Measurements from ENCODE around the gene CYB561D2.

CYB561D2 gene

GRCh38 chr3:50341996-50342650, 8.5 kb upstream of the CYB561D2 start:
- DNase-seq, result no peak

DNA sequence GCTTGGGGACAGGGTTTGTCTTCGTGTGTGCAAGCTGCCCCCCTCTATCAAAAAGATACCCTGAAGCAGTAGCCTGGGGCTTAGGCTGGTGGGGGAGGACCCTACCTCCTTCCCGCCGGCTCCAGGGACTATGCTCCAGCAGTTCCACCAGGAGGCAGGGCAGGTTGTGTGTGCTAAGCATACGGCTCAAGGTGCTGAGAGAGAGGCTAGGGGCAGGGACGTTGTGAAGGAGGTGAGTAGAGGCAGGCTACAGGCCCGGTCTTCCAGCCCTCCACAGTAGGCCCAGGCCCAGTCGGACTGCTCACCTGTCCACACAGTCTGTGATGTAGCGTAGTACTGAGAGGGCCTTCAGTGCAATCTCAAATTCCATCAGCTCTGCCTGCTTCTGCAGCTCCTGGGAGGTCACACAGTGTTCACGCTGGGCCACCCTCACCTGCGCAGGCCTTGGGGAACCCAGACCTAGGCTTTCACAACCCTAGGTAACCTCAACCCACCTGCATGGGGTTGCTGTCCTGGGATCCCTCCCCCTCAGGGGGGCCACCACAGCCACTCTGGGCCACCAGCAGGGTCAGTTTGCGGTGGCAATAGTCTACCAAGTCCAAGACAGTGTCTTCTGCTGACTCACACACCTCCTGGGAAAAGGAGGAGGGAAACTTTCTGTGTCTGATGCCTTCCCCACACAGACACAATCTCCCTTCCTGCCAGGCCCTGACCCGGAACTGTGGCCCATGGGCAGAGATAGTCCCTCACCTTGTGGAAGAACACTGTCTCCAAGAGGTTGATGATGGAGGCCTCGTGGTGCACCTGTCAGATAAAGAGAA, 7.6 kb upstream of the CYB561D2 start:
- DNase-seq, result no peak

DNA sequence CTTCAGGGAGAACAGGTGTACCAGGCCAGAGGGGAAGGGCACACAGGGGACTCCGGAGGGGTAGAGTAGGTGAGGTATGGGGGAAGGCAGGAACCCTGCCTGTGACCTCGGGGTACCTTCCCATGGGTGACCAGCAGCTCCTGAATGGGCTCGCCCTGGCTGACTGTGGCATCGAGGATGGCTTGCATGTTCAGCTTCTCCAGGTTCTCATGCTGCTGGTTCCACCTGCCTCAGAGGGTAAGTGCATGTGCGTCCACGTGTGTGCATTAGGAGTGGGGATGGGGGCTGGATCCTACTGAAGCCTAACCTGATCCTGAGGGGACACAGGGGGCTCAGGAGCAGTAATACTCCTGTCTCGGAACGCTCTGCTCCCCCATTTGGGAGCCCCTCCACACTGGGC, 5.7 kb upstream of the CYB561D2 start:
- DNase-seq, result no peak

- DNase-seq, result peak; percentile 43
Observed at GRCh38 chr3:50345586-50346234, 5.0 kb upstream of the CYB561D2 start, which contains the start of gene ZMYND10. TSS of gene ZMYND10 (minus strand) at chr3:50345732. CDS start at chr3:50345579, 153 bp downstream.

GRCh38 chr3:50347187-50347813, 3.4 kb upstream of the CYB561D2 start:
- DNase-seq, result peak; percentile 73

- no peak for DNase-seq
Observed at GRCh38 chr3:50350213-50350526, 492 bp upstream of the CYB561D2 start.

GRCh38 chr3:50351323-50351697, 648 bp downstream of the CYB561D2 start:
- DNase-seq, result no peak

DNA sequence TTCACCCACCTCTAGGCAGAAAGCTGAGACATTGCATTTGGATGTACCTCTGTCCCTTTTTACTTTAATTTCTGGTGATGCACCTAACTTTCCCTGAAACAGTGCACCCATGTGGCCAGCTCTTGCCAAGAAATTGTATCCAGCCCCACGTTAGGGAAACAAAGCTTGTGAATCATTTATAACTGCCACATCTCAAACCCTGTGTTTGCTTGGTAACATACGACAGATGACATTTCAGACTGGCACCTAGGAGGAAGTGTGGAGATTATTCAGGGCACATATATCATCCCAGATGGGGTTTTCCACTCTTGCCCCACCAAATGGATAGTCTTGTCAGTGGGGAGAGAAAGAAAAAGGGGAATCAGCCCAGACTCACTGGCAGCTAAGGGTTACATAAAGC, 2.1 kb downstream of the CYB561D2 start:
- DNase-seq, result no peak

- no peak for DNase-seq
Observed at GRCh38 chr3:50353245-50354004, 2.8 kb downstream of the CYB561D2 start.

DNA sequence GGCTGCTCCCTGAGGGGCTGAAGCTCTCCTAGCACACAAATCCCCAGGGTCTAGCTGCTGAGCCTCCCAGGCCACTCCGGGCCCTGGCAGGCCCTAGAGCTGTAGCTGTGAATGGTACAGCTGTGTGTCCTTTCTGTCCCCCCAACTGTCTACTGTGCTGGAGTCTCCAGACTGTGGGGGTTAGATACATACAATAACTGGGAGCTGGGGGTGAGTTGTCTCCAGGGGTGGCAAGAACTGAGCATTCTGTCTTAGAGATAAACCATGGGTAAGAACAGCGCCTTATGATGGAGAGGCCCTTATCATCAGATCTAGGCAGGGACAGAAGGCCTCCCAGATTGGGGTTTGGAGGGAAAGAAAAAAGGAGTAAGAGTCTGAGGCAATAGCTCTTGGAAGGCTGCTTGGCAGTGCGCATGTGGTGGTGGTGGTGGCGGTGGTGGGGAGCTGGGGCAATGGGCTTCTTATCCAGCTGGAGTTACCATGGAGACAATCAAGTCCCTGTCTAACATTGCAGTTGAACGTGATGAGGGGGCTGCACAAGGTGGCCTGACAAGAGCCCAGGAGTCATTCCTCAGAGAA, 3.6 kb downstream of the CYB561D2 start:
- no peak for DNase-seq

DNA sequence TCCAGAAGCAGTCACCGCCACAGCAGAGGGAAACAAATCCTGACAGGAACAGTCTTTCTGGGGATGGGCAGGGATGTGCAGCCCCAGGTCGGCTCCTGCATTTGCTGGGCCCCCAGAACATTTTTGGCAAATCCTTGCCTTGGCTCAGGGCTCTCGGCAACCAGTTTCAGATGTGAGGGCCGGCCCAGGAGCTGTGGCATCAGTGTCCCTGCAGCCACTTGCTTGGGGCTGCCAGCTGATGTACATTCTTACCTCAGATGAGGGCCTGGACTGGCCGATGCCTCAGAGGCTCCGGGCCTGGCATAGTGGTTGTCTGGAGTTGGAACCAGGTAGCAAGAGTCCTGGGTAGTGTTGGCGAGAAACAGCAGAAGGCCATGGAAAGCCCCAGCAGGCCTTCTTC, 4.2 kb downstream of the CYB561D2 start:
- no peak for DNase-seq

DNA sequence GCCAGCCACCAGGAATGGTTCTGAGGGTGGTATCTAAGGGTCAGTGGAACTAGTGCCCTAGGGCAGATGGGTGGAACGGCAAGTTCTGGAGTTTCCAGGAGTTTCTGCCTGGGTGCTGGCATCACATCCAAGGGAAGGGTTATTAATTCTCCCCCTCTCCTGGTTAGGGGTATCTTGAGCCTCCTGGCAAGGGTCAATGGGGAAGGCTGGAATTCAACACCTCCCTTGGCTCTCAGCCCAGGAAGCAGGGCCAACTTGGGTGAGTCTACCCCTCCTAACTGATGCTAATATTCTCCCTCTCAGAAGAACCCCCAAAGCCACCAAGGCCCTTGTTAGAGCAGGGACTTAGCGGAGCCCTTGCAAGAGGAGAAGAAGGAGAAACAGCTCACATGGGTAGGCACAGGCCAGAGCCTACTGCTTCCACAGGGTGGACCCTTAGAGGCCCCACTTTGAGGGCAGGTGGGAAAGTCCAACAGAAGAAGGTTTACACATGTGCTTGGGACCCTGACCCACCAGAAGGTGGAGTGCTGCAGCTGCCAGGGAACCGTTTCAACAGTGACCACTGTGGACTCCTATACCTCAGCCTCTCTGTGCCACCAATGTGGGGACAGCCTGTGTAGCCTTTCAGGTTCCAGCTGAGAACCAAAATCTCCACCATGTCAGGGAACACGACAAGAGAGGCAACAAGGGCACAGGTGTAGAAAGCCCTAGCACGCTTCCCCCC, 5.3 kb downstream of the CYB561D2 start:
- DNase-seq, result no peak

GRCh38 chr3:50356553-50356952, 5.9 kb downstream of the CYB561D2 start:
- DNase-seq, result no peak

DNA sequence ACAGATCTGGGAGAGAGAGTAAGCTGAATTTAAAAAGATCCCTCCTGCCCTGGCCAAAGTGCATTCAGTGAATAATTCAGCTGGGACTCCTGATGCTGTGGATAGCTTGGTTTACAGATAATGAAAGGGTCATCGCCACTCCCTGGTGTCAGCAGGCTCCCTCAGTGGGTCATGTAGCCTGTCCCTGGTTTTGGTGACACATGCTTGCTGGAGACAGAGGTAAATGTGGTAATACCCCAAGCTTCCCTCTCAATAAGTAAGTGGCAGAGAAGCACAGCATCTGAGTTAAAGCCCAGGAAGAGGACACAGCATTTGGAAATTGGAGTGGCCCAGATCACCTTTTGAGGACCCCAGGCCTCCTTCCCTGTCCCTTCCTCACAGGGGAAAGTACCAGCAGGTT, 6.8 kb downstream of the CYB561D2 start:
- DNase-seq, result no peak

DNA sequence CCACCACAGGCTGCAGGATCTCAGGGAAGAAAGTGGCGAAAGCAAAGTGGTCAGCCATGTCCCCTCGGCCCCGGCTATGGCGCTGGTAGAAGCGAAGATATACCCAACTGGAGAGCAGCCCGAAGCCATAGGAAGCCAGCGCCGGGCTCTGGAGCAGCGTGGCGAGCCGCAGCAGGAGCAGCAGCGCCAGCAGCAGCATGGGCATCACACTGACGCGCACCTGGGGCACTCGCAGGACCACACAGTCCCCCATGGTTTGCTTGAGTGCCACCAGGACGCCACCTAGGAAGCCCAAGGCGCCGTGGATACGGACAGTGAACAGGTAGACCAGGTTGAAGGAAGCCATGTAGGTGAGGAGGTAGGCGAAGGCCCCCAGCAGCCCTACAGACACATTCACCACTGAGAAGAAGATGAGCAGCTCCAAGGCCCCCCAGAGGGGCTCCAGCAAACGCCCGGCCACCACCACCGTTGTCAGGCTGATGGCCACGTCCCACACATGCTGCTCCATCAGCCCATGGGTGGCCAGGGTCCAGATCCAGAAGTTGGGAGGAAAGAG, 7.8 kb downstream of the CYB561D2 start:
- DNase-seq, result no peak

DNA sequence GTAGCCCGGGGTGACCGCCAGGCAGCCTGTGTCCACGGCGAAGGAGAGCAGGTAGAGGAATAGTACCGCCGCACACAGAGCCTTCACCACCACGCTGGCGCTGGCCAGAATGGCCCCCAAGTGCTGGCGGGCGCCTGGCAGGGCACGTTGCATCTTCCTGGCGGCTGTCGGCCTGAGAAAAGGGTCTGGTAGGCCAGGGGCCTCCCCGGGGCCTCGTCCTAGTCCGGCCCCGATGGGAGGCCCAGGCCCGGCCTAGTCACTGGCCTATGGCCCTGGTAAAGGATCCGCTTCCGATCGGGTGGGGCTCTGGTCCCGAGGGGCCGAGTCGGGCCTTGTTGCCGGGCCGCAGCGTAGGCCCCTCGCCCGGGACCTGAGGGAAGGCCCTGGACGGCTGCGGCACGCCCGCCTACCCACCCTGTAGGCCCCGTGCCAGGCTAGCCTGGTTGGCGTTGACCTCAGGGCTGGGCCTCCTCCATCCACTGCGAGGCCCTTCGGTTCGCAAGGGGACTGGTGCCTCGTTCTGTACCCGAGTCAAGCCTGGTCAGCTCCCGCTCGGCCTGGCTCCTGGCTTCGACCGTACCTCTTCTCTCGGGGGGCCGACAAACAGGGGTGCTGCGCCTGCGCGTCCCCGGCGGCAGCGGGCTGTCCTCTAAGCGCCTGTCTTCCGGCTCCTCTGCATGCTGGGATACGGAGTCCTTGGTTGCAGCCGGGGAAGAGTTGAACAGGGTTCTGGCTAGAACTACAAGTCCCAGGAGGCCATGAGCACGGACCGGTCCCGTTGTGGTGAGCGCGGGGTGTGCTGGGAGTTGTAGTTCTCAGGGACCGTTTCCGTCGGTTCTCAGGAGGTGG, 8.5 kb downstream of the CYB561D2 start, which contains the start of gene TMEM115:
TMEM115 (minus strand) TSS at position 611 of the 849 bp plus-strand sequence; CDS start at position 153, 458 bp downstream.
- DNase-seq, result peak; percentile 99

DNA sequence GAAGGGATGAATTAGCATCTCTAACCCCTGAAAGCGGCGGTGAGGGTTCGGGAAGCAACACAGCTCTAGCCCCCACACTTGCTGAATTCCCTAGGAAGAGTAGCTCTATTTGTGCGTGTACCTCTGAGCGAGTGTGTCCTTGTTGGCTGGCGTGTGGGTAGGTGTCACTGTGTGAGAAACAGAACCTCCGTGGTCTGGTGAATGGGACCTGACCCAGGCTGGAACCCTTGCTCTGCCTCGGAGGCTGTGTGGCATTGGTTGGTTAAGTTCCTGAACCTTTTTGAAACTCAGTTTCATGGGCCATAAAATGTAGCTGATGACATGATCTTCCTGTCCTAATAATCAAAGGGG, 9.1 kb downstream of the CYB561D2 start:
- no peak for DNase-seq

GRCh38 chr3:50364573-50365079, 14.0 kb downstream of the CYB561D2 start:
- DNase-seq, result no peak

DNA sequence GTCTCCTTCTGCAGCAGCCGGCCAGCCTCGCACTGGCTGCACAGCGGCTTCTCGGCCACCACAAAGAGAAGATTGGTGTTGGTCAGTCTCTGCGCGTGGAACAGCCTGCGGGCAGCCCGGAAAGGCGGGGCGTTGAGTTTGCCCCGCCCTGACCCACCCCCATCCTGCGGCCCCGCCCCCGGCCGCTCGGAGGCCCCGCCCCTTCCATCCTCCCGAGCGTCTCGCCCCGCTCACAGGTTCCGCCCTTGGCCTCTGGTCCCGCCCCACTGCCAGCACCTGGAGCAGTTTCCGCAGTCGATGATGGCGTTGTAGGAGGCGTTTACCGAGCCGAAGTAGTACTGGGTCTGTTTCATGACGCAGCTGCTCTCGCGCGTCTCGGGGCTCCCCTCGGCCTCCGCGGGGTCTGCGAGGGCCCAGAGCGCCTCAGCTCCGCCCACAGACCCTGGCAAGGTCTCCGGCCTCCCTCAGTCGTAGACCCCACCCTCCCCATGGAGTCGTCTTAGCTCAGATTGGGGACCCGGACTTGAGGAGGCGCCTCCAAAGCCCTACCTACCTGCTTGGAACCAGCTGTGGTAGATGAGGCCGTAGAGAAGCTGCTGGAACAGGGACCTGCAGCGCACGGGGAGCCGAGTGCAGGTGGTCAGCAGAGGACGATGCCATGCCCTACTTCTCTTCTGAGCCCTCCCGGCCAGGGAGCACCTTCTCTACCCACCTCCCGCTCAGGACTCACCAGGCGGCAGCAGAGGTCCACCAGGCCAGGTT, 14.6 kb downstream of the CYB561D2 start:
- peak; percentile 59 for DNase-seq

Data from fibroblast of upper back skin (primary cell).